SU-DHL-6 (cell line): ENCODE results near the gene MEF2C.

Experiments
- H2AFZ ChIP-seq: fragments of 200-600 bp; sonication (generic); 2 replicates; pipeline ENCODE4 v1.6.1; 2014; ENCODE audit warnings: low read depth, mild to moderate bottlenecking, moderate library complexity, mixed read lengths, antibody characterized with exemption, low read length; ENCODE audit not compliant: severe bottlenecking
- H3F3A ChIP-seq: fragments of 200-600 bp; shearing (Covaris generic); 2 replicates; pipeline ENCODE4 v1.6.0; 2016; ENCODE audit warnings: antibody characterized with exemption, mild to moderate bottlenecking; ENCODE audit not compliant: insufficient read depth
- H3K27ac ChIP-seq: fragments of 200-600 bp; sonication (generic); 2 replicates; pipeline ENCODE4 v1.5.1; 2016; ENCODE audit warnings: low read depth, mild to moderate bottlenecking, low read length, moderate library complexity, mixed read lengths
- H3K27me3 ChIP-seq: fragments of 200-600 bp; sonication (generic), shearing (Covaris generic); 2 replicates; pipeline ENCODE4 v1.6.0; 2014; ENCODE audit warnings: mild to moderate bottlenecking, low read length
- H3K36me3 ChIP-seq: fragments of 200-600 bp; sonication (generic); 2 replicates; pipeline ENCODE4 v1.6.1; 2014; ENCODE audit warnings: mild to moderate bottlenecking, low read length, mixed read lengths
- H3K4me2 ChIP-seq: fragments of 300-600, 200-600 bp; shearing (Covaris generic), sonication (generic); 2 replicates; pipeline ENCODE4 v1.6.0; 2014; ENCODE audit warnings: low read length, low read depth, mild to moderate bottlenecking; ENCODE audit not compliant: poor library complexity, severe bottlenecking
- H3K4me3 ChIP-seq: fragments of 200-600 bp; sonication (generic); 2 replicates; pipeline ENCODE4 v1.5.1; 2014; ENCODE audit warnings: antibody characterized with exemption, low read length, mild to moderate bottlenecking, mixed read lengths; ENCODE audit not compliant: insufficient read depth, poor library complexity, severe bottlenecking
- H3K79me2 ChIP-seq: fragments of 200-600 bp; sonication (generic); 2 replicates; pipeline ENCODE4 v1.6.1; 2014; ENCODE audit warnings: mild to moderate bottlenecking, low read length, moderate library complexity; ENCODE audit not compliant: insufficient read depth
- H3K9ac ChIP-seq: fragments of 200-600 bp; sonication (generic); 2 replicates; pipeline ENCODE4 v1.7.0; 2014; ENCODE audit warnings: mild to moderate bottlenecking, low read length
- H3K9me2 ChIP-seq: fragments of 200-600 bp; sonication (generic); replicated peaks from 2 replicates; pipeline ENCODE4 v1.6.1; 2014; ENCODE audit warnings: low read length; ENCODE audit not compliant: insufficient read depth
- H3K9me3 ChIP-seq: fragments of 200-600 bp; sonication (generic); 2 replicates; pipeline ENCODE4 v1.6.1; 2014; ENCODE audit warnings: low read length, mixed read lengths; ENCODE audit not compliant: insufficient read depth
- H4K20me1 ChIP-seq: fragments of 200-600 bp; sonication (generic); 2 replicates; pipeline ENCODE4 v1.6.1; 2014; ENCODE audit warnings: low read depth, mild to moderate bottlenecking, antibody characterized with exemption, low read length, moderate library complexity, mixed read lengths
- EZH2phosphoT487 ChIP-seq: fragments of 200-600 bp; sonication (generic), shearing (Covaris generic); conservative IDR thresholded peaks from 2 replicates; pipeline ENCODE4 v1.6.1; 2018; ENCODE audit warnings: mild to moderate bottlenecking, antibody characterized with exemption, low read length, moderate library complexity, mixed read lengths
- TF ChIP-seq, protein P1 (sequence below): fragments of 200-600 bp; sonication (generic); IDR thresholded peaks from one replicate; pipeline ENCODE4 v1.5.1; 2017; ENCODE audit warnings: antibody characterized with exemption, mild to moderate bottlenecking, low read length, moderate library complexity; ENCODE audit not compliant: insufficient read depth, poor library complexity, severe bottlenecking

MEF2C gene

DNA sequence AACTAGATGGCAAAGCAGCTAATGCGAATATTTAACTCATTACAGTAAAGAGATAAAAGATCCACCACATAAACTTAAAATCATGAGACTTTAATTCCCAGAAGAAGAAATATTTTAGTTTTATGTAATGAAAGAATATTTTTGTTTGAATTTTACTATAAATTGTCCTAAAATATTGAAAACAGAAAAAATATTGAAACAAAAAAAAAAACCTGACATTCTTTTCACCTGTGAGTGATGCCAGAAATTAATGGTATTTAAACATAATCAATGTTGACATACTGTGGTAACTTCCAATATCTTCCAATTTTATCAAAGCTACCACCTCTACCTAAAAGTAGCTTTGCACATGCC, 153.2 kb downstream of the MEF2C start:
- Histone ChIP-seq H3K9me3 (no peaks in the 10 kb centered on the region), H3K79me2 (no peaks in the 10 kb centered on the region), H3K4me2 (no peak overlapping the region), H3K9me2 (no peaks in the 10 kb centered on the region), H3F3A (peaks cover 9% of the 10 kb centered on the region; the same call in 1 of the 2 replicates), H4K20me1 (no peaks in the 10 kb centered on the region), H3K9ac (no peak overlapping the region), H2AFZ (no peak overlapping the region), H3K27ac (no peak overlapping the region), H3K4me3 (no peak overlapping the region), H3K36me3 (no peaks in the 10 kb centered on the region), H3K27me3 (no peaks in the 10 kb centered on the region)
- no peak for TF ChIP-seq EZH2phosphoT487
- TF ChIP-seq, protein P1, sequence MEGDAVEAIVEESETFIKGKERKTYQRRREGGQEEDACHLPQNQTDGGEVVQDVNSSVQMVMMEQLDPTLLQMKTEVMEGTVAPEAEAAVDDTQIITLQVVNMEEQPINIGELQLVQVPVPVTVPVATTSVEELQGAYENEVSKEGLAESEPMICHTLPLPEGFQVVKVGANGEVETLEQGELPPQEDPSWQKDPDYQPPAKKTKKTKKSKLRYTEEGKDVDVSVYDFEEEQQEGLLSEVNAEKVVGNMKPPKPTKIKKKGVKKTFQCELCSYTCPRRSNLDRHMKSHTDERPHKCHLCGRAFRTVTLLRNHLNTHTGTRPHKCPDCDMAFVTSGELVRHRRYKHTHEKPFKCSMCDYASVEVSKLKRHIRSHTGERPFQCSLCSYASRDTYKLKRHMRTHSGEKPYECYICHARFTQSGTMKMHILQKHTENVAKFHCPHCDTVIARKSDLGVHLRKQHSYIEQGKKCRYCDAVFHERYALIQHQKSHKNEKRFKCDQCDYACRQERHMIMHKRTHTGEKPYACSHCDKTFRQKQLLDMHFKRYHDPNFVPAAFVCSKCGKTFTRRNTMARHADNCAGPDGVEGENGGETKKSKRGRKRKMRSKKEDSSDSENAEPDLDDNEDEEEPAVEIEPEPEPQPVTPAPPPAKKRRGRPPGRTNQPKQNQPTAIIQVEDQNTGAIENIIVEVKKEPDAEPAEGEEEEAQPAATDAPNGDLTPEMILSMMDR, result no peak

DNA sequence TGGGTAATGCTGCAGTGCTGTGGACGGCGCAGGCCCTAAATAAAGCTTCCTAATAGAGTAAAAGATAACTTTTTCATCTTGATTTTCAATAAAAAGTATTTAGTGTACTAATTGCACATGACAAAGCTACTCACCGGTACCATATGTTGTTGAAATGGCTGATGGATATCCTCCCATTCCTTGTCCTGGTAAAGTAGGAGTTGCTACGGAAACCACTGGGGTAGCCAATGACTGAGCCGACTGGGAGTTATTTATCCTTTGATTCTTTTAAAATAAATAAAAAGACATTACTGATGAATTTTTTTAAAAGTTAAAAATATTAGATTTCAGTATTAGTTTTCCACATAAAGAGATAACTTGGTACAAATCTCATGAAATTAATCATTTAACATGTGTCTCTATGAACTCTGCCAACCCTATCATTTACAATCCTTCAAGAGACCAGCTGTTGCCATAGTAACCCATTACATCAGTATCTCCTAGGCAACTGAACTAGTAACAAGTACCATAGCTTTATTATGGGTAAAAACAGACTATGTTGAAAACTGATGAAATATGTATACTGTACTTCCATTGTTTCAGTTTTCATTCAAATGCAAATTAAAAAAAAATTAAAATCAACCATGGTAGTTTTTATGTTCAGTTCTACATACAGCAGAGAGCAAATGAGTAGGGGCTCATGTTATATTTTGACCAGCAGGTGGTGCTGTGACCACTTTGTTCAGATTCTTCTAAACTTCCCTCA, 153.7 kb downstream of the MEF2C start:
- Histone ChIP-seq H3K9me3 (no peaks in the 10 kb centered on the region), H3K27ac (no peak overlapping the region), H3K36me3 (no peaks in the 10 kb centered on the region), H3K4me3 (no peak overlapping the region), H4K20me1 (no peaks in the 10 kb centered on the region), H3K79me2 (no peaks in the 10 kb centered on the region), H3K9ac (no peak overlapping the region), H3K9me2 (no peaks in the 10 kb centered on the region), H3K4me2 (no peak overlapping the region), H2AFZ (no peak overlapping the region), H3K27me3 (no peaks in the 10 kb centered on the region), H3F3A (peaks cover 9% of the 10 kb centered on the region; the same call in 1 of the 2 replicates)
- TF ChIP-seq, protein P1, result peak; percentile 75
- TF ChIP-seq EZH2phosphoT487, result no peak

DNA sequence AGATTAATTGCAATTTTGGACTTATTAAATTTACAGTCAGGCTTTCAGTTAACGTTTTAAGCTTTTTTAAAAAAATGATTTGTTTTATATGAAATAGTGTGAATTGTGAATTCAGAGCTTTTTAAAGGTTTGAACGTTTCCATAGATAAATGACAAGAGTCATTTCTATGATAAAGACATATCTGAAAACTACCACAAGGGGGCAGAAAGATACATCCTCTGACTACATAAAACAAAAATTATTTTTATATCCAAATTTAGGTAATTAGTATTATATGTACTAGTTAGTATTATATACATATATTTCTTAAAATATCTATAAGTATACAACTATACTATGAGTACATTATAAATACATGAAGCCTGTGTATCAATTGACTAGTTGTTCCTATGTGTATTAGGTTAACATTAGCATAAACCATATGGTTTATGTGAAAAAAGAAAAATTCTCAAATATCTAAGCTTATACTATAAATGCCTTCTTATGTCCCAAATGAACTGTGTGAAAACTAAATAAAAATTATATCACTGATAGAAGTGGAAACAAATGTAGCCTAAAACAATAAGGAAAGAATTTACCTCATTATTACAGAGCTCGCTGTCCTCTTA, 155.2 kb downstream of the MEF2C start:
- Histone ChIP-seq H3K4me2 (no peak overlapping the region), H3K79me2 (no peaks in the 10 kb centered on the region), H3K4me3 (no peak overlapping the region), H3K27me3 (no peaks in the 10 kb centered on the region), H2AFZ (no peak overlapping the region), H4K20me1 (no peaks in the 10 kb centered on the region), H3K9me2 (no peaks in the 10 kb centered on the region), H3K9me3 (no peaks in the 10 kb centered on the region), H3F3A (peaks cover 9% of the 10 kb centered on the region; the same call in 1 of the 2 replicates), H3K36me3 (no peaks in the 10 kb centered on the region), H3K27ac (no peak overlapping the region), H3K9ac (no peak overlapping the region)
- TF ChIP-seq, protein P1, result peak; percentile 26
- TF ChIP-seq EZH2phosphoT487, result no peak
